Measurements from ENCODE around the gene CYP46A1. TPM values are rescaled to one million over a fixed set of nuclear protein-coding genes. Genes with fewer than 3 reads are reported as not detected.
A peak's percentile ranks its signal among the peaks of the same experiment; 100 is the strongest.

Gene CYP46A1
- total RNA-seq, 4 donors from 2014 or later, result 0.18 to 2.2 (median 0.45) TPM

GRCh38 chr14:99745307-99745951 is 61.3 kb downstream of the CYP46A1 start:
- Histone ChIP-seq H3K27ac (peak overlapping the region in 3 of 4 donors; percentile 52), H3K4me3 (no peak overlapping the region), H3K36me3 (no peaks in the 10 kb centered on the region), H3K9me3 (no peaks in the 10 kb centered on the region), H3K27me3 (no peaks in the 10 kb centered on the region), H3K4me1 (peaks cover 32 to 56% of the 10 kb centered on the region in 2 donors)
- ATAC-seq (no peak), DNase-seq (no peak)
- intact Hi-C loops (cut with DNase I; ENCODE audit: low total_unique reads), result no loop called here
- TF ChIP-seq CTCF (IDR thresholded peaks at IDR 0.05 in 4 of 5, conservative IDR thresholded peaks at IDR 0.05 in 1 of 5), result no peak
- in situ Hi-C loops (cut with MboI; ENCODE audit: low sequenced_read_pairs in 4 of 4), result no loop called here

- ATAC-seq (no peak), DNase-seq (no peak)
- TF ChIP-seq POLR2A (IDR thresholded peaks at IDR 0.05) (no peak), CTCF (IDR thresholded peaks at IDR 0.05 in 4 of 5, conservative IDR thresholded peaks at IDR 0.05 in 1 of 5) (no peak)
- in situ Hi-C loops (cut with MboI; ENCODE audit: low sequenced_read_pairs in 4 of 4) (no loop called here), intact Hi-C loops (cut with DNase I; ENCODE audit: low total_unique reads) (no loop called here)
- Histone ChIP-seq H3K27me3 (no peaks in the 10 kb centered on the region), H3K4me1 (peaks cover 26 to 43% of the 10 kb centered on the region in 2 donors), H3K4me3 (no peak overlapping the region), H3K36me3 (no peaks in the 10 kb centered on the region), H3K9me3 (no peaks in the 10 kb centered on the region), H3K27ac (peak overlapping the region; percentile 10 to 52 (median 50))
These were observed 63.1 kb downstream of the CYP46A1 start for GRCh38 chr14:99747167-99747566.

GRCh38 chr14:99747582-99748330 is 63.7 kb downstream of the CYP46A1 start:
- Histone ChIP-seq H3K27ac (peak overlapping the region in 3 of 4 donors; percentile 49 to 52 (median 52)), H3K4me3 (no peak overlapping the region), H3K9me3 (no peaks in the 10 kb centered on the region), H3K27me3 (no peaks in the 10 kb centered on the region), H3K4me1 (peaks cover 32 to 44% of the 10 kb centered on the region in 2 donors), H3K36me3 (no peaks in the 10 kb centered on the region)
- DNase-seq (no peak), ATAC-seq (no peak)
- intact Hi-C loops (cut with DNase I; ENCODE audit: low total_unique reads), result no loop called here
- in situ Hi-C loops (cut with MboI; ENCODE audit: low sequenced_read_pairs in 4 of 4), result no loop called here
- TF ChIP-seq POLR2A (IDR thresholded peaks at IDR 0.05) (no peak), CTCF (IDR thresholded peaks at IDR 0.05 in 4 of 5, conservative IDR thresholded peaks at IDR 0.05 in 1 of 5) (no peak)

- DNase-seq (no peak), ATAC-seq (no peak)
- Histone ChIP-seq H3K27me3 (no peaks in the 10 kb centered on the region), H3K36me3 (no peaks in the 10 kb centered on the region), H3K9me3 (no peaks in the 10 kb centered on the region), H3K4me1 (peaks cover 33 to 46% of the 10 kb centered on the region in 2 donors), H3K27ac (no peak overlapping the region), H3K4me3 (no peak overlapping the region)
- TF ChIP-seq CTCF (IDR thresholded peaks at IDR 0.05 in 4 of 5, conservative IDR thresholded peaks at IDR 0.05 in 1 of 5) (no peak), POLR2A (IDR thresholded peaks at IDR 0.05) (no peak)
- intact Hi-C loops (cut with DNase I; ENCODE audit: low total_unique reads) (no loop called here), in situ Hi-C loops (cut with MboI; ENCODE audit: low sequenced_read_pairs in 4 of 4) (no loop called here)
These were observed 64.4 kb downstream of the CYP46A1 start for GRCh38 chr14:99748529-99748928.
